SK-N-SH (cell line): ENCODE measurements around the gene TROAP. TPM values are rescaled to one million over a fixed set of nuclear protein-coding genes. Genes with fewer than 3 reads are reported as not detected.
"Not testable (repeated sequence)": the region's sequence is repeated elsewhere in the genome, so short reads cannot be mapped to it uniquely, and the experiment has no call there.

Experiments used
- CTCF ChIA-PET: fragments of 300-600, 350-600 bp; formaldehyde crosslinking; extraction: SDS; loops from one replicate; lab custom pipeline; 2021; lab: Yijun Ruan, JAX
- POLR2A ChIA-PET: fragments of 350-600 bp; sonication (Branson Sonifier 250); formaldehyde crosslinking; extraction: SDS; loops from one replicate; lab custom pipeline; 2020; ENCODE audit warnings: antibody characterized with exemption, inconsistent platforms; lab: Yijun Ruan, JAX
- DNase-seq: peaks from one replicate; pipeline ENCODE4 v3.0.0; 2012
- H2AFZ ChIP-seq: fragments of 200-600 bp; sonication (generic); 2 replicates; pipeline ENCODE4 v1.8.1; 2016; ENCODE audit warnings: antibody characterized with exemption, mild to moderate bottlenecking, low read depth
- H3F3A ChIP-seq: fragments of 200-600 bp; sonication (generic); replicated peaks from 2 replicates; pipeline ENCODE3; 2016; ENCODE audit warnings: antibody characterized with exemption, mild to moderate bottlenecking; ENCODE audit not compliant: insufficient read depth
- H3K27ac ChIP-seq, 2 experiments: fragments of 200-500 bp in 1 of 2; fragments of 200-600 bp in 1 of 2; sonication (Bioruptor generic) in 1 of 2; sonication (generic), shearing (Covaris generic) in 1 of 2; 2 replicates each; pipeline versions ENCODE4 v1.5.1 to v1.6.1; 2014 to 2016; ENCODE audit warnings: low read depth in 2 of 2, inconsistent platforms in 1 of 2, low read length in 1 of 2, mild to moderate bottlenecking in 1 of 2, mixed read lengths in 1 of 2
- H3K27me3 ChIP-seq: fragments of 200-600 bp; sonication (generic), shearing (Covaris generic); 2 replicates; pipeline ENCODE4 v1.6.1; 2016; ENCODE audit warnings: mixed run types; ENCODE audit not compliant: insufficient read depth
- H3K36me3 ChIP-seq, 2 experiments: fragments of 200-500 bp in 1 of 2; fragments of 200-600 bp in 1 of 2; sonication (Bioruptor generic) in 1 of 2; sonication (generic) in 1 of 2; replicated peaks in 1 of 2; 2 replicates each; pipeline versions ENCODE3 to v1.5.1; 2014 to 2016; ENCODE audit warnings: low read length in 1 of 2, mild to moderate bottlenecking in 1 of 2; ENCODE audit not compliant: insufficient read depth in 2 of 2, control insufficient read depth in 1 of 2
- H3K4me1 ChIP-seq, 2 experiments: fragments of 200-500 bp in 1 of 2; fragments of 200-600 bp in 1 of 2; sonication (Bioruptor generic) in 1 of 2; sonication (generic), shearing (Covaris generic) in 1 of 2; 2 replicates each; pipeline versions ENCODE4 v1.5.1 to v1.6.1; 2014 to 2016; ENCODE audit warnings: low read depth in 1 of 2, low read length in 1 of 2, mixed run types in 1 of 2; ENCODE audit not compliant: insufficient read depth in 2 of 2, control insufficient read depth in 1 of 2
- H3K4me2 ChIP-seq: fragments of 200-600 bp; sonication (generic), shearing (Covaris generic); 2 replicates; pipeline ENCODE4 v1.6.1; 2017; ENCODE audit warnings: mixed run types
- H3K4me3 ChIP-seq, 2 experiments: fragments of 200-500 bp in 1 of 2; fragments of 200-600 bp in 1 of 2; sonication (Bioruptor generic) in 1 of 2; sonication (generic), shearing (Covaris generic) in 1 of 2; 2 replicates each; pipeline versions ENCODE4 v1.5.1 to v1.8.1; 2014 to 2016; ENCODE audit warnings: low read depth in 2 of 2, inconsistent platforms in 1 of 2, low read length in 1 of 2, mild to moderate bottlenecking in 1 of 2, mixed read lengths in 1 of 2, moderate library complexity in 1 of 2
- H3K79me2 ChIP-seq: fragments of 200-600 bp; sonication (generic); 2 replicates; pipeline ENCODE4 v1.8.1; 2017; ENCODE audit warnings: mild to moderate bottlenecking; ENCODE audit not compliant: insufficient read depth
- H3K9ac ChIP-seq: fragments of 200-600 bp; sonication (generic); 2 replicates; pipeline ENCODE4 v1.6.1; 2017; ENCODE audit warnings: mixed run types
- H3K9me2 ChIP-seq: fragments of 200-600 bp; sonication (generic); 2 replicates; pipeline ENCODE4 v1.6.1; 2017; ENCODE audit warnings: mixed run types
- H3K9me3 ChIP-seq: fragments of 200-600 bp; sonication (generic); 2 replicates; pipeline ENCODE4 v1.6.1; 2017; ENCODE audit warnings: mixed run types, mild to moderate bottlenecking, moderate library complexity
- H4K20me1 ChIP-seq: fragments of 200-600 bp; sonication (generic); 2 replicates; pipeline ENCODE4 v1.6.1; 2017; ENCODE audit warnings: mild to moderate bottlenecking, mixed run types; ENCODE audit not compliant: insufficient read depth
- ELF1 ChIP-seq: IDR thresholded peaks from 2 replicates; pipeline ENCODE4 v1.4.0; 2012
- EZH2phosphoT487 ChIP-seq: fragments of 200-600 bp; sonication (generic); IDR thresholded peaks from 2 replicates; pipeline ENCODE4 v1.6.1; 2017; ENCODE audit warnings: low read depth, mixed run types, mild to moderate bottlenecking, antibody characterized with exemption, moderate library complexity, borderline replicate concordance
- FOSL2 ChIP-seq: IDR thresholded peaks from 2 replicates; pipeline ENCODE4 v1.4.0; 2012; ENCODE audit warnings: low read depth, mild to moderate bottlenecking, moderate library complexity, borderline replicate concordance
- FOXJ3 ChIP-seq: sonication (generic); formaldehyde crosslinking; IDR thresholded peaks from 2 replicates; pipeline ENCODE4 v1.5.1; 2020; ENCODE audit warnings: mild to moderate bottlenecking, missing genetic modification reagents
- FOXM1 ChIP-seq: IDR thresholded peaks from 2 replicates; pipeline ENCODE4 v1.4.0; 2012; ENCODE audit warnings: low read depth, mild to moderate bottlenecking
- GABPA ChIP-seq: IDR thresholded peaks from 2 replicates; pipeline ENCODE4 v1.4.0; 2012; ENCODE audit warnings: low read depth, mild to moderate bottlenecking
- GATA2 ChIP-seq: sonication (generic); formaldehyde crosslinking; IDR thresholded peaks from 2 replicates; pipeline ENCODE4 v1.5.0; 2020; ENCODE audit warnings: mild to moderate bottlenecking, missing genetic modification reagents
- IRF3 ChIP-seq: fragments of 150-350 bp; IDR thresholded peaks from 2 replicates; pipeline ENCODE4 v1.6.1; 2016; ENCODE audit warnings: mild to moderate bottlenecking, low read depth, low read length
- JUND ChIP-seq: IDR thresholded peaks from 2 replicates; pipeline ENCODE4 v1.4.0; 2012
- MAX ChIP-seq: IDR thresholded peaks from 2 replicates; pipeline ENCODE4 v1.4.0; 2012; ENCODE audit warnings: low read depth
- MXI1 ChIP-seq: IDR thresholded peaks from 2 replicates; pipeline ENCODE4 v1.6.1; 2012; ENCODE audit warnings: mild to moderate bottlenecking, low read depth, low read length, improper control_type of control experiment
- NFIC ChIP-seq: IDR thresholded peaks from 2 replicates; pipeline ENCODE4 v1.4.0; 2012; ENCODE audit warnings: borderline replicate concordance
- NRF1 ChIP-seq: IDR thresholded peaks from 2 replicates; pipeline ENCODE4 v1.6.1; 2012; ENCODE audit warnings: low read depth, mild to moderate bottlenecking, low read length
- POLR2AphosphoS5 ChIP-seq: IDR thresholded peaks from 2 replicates; pipeline ENCODE4 v1.6.1; 2012; ENCODE audit warnings: low read depth, low read length
- RAD21 ChIP-seq: IDR thresholded peaks from 2 replicates; pipeline ENCODE4 v1.6.1; 2012; ENCODE audit warnings: mild to moderate bottlenecking, low read length
- RCOR1 ChIP-seq: fragments of 150-350 bp; IDR thresholded peaks from 2 replicates; pipeline ENCODE4 v1.6.1; 2017; ENCODE audit warnings: antibody characterized with exemption, low read length
- RFX5 ChIP-seq: IDR thresholded peaks from 2 replicates; pipeline ENCODE4 v1.6.1; 2012; ENCODE audit warnings: mild to moderate bottlenecking, improper control_type of control experiment, low read length
- RXRA ChIP-seq: IDR thresholded peaks from 2 replicates; pipeline ENCODE4 v1.4.0; 2012; ENCODE audit warnings: low read depth, mild to moderate bottlenecking, borderline replicate concordance
- SIN3A ChIP-seq: IDR thresholded peaks from 2 replicates; pipeline ENCODE4 v1.6.1; 2012; ENCODE audit warnings: low read depth, mild to moderate bottlenecking, low read length, moderate library complexity, borderline replicate concordance
- SMC3 ChIP-seq: IDR thresholded peaks from 2 replicates; pipeline ENCODE4 v1.6.1; 2012; ENCODE audit warnings: low read depth, low read length, improper control_type of control experiment
- TAF1 ChIP-seq: IDR thresholded peaks from 2 replicates; pipeline ENCODE4 v1.6.1; 2012; ENCODE audit warnings: low read depth, mild to moderate bottlenecking, low read length, moderate library complexity, borderline replicate concordance
- TCF12 ChIP-seq: IDR thresholded peaks from 2 replicates; pipeline ENCODE4 v1.4.0; 2012
- TEAD4 ChIP-seq: IDR thresholded peaks from 2 replicates; pipeline ENCODE4 v1.4.0; 2012; ENCODE audit warnings: mild to moderate bottlenecking, borderline replicate concordance; ENCODE audit not compliant: insufficient read depth
- WGBS: methylation state at CpG from one replicate; pipeline ENCODE4 v1.1.6; 2017; ENCODE audit warnings: low lambda C conversion rate; 5-methylcytosine and 5-hydroxymethylcytosine counted together
- polyA plus RNA-seq, 3 experiments: library from polyadenylated mRNA; depleted of rRNA; stranded (reverse); fragments of >200 nt; gene quantifications; 2 replicates each; pipeline ENCODE4 v1.2.3, GENCODE V29; 2012
- TF ChIP-seq, protein P1 (sequence below): IDR thresholded peaks from 2 replicates; pipeline ENCODE4 v1.4.0; 2012; ENCODE audit warnings: low read depth, borderline replicate concordance
- TF ChIP-seq, protein P2 (sequence below): fragments of 200-600 bp; sonication (generic); IDR thresholded peaks from 2 replicates; pipeline ENCODE4 v1.6.1; 2017; ENCODE audit warnings: antibody characterized with exemption, mild to moderate bottlenecking, moderate library complexity

The TROAP gene
- polyA plus RNA-seq, 1 of the 3 experiments (the other 2 are of a cell fraction): 26.2 TPM

DNA sequence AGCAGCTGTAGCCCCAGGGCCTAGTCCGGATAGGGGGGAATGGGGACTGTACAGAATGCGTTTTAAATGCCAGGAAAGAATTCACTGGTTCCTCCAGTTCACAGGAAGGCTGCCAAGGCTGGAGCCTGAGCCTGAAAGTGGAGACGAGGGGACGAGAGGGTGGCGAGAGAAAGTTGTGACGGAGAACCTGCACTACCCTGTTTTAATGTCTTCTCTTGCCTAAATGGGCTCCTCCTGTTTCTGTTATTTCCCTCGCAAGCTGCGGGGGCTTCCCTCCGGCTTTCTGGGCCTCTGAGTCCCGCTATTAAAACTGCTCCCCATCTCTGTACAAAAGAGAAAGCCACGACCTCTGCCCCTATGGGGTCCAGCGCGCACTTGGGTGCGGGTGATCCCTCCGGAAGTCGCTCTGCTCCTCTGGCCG lies 9.4 kb downstream of the TROAP start (continued):
- no peak for TF ChIP-seq SIN3A
- no peak for TF ChIP-seq SMC3
- no peak for TF ChIP-seq TAF1
- TF ChIP-seq, protein P1, sequence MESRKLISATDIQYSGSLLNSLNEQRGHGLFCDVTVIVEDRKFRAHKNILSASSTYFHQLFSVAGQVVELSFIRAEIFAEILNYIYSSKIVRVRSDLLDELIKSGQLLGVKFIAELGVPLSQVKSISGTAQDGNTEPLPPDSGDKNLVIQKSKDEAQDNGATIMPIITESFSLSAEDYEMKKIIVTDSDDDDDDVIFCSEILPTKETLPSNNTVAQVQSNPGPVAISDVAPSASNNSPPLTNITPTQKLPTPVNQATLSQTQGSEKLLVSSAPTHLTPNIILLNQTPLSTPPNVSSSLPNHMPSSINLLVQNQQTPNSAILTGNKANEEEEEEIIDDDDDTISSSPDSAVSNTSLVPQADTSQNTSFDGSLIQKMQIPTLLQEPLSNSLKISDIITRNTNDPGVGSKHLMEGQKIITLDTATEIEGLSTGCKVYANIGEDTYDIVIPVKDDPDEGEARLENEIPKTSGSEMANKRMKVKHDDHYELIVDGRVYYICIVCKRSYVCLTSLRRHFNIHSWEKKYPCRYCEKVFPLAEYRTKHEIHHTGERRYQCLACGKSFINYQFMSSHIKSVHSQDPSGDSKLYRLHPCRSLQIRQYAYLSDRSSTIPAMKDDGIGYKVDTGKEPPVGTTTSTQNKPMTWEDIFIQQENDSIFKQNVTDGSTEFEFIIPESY: no peak
- no peak for TF ChIP-seq POLR2AphosphoS5
- TF ChIP-seq TEAD4: no peak
- no peak for TF ChIP-seq TCF12
- no peak for TF ChIP-seq FOSL2
- no peak for TF ChIP-seq ELF1
- TF ChIP-seq, all 33 proteins: peak for 0

DNA sequence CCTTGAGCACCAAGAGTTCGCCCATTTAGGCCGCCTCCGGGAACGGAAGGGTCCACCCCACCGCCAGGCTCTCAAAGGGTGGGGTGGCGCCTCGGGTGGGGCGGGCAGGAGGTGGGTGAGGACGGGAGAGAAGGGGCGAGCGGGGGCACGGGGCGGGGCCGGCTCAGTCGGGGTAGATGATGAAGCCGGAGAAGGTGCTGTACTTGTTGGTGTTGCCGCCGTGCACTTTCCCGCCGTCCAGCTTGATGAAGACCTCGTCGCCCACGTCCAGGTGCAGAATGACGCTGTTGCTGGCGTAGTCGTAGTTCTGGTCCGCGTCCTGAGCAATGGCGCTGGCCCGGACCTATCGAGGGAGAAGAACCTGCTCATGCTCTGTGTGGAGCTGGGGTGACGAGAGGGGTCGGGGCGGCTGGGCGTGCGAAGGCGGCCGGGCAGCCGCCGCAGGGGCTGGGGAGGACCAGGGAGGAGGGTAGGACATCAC lies 9.9 kb downstream of the TROAP start:
- no peak overlapping the region for H2AFZ ChIP-seq
- H3K4me2 ChIP-seq: no peak overlapping the region
- CTCF ChIA-PET: interaction anchor here (1.7 to 15.9 kb wide), 5 partner anchors 10 to 40 kb away, joined by 22 to 658 read pairs (median 54); partner anchors contain the start of genes DNAJC22, PRPH and TROAP
- peaks cover 9% of the 10 kb centered on the region for H3F3A ChIP-seq
- H3K9me2 ChIP-seq: no peaks in the 10 kb centered on the region
- H3K27me3 ChIP-seq: no peaks in the 10 kb centered on the region
- no peaks in the 10 kb centered on the region for H3K9me3 ChIP-seq
- no peak overlapping the region for H3K9ac ChIP-seq
- no peak overlapping the region for H3K4me3 ChIP-seq
- H3K4me1 ChIP-seq: peaks cover 0 to 3% of the 10 kb centered on the region in 2 experiments; a peak in 1 of 4 replicates
- 97% methylated on average over 40 of the region's 40 CpGs for WGBS
- POLR2A ChIA-PET: interaction anchor here (0.6 kb wide), 1 partner anchor 90 kb away, joined by 3 read pairs; no protein-coding TSS in a partner anchor
- H4K20me1 ChIP-seq: no peaks in the 10 kb centered on the region
- TF ChIP-seq, protein P2, sequence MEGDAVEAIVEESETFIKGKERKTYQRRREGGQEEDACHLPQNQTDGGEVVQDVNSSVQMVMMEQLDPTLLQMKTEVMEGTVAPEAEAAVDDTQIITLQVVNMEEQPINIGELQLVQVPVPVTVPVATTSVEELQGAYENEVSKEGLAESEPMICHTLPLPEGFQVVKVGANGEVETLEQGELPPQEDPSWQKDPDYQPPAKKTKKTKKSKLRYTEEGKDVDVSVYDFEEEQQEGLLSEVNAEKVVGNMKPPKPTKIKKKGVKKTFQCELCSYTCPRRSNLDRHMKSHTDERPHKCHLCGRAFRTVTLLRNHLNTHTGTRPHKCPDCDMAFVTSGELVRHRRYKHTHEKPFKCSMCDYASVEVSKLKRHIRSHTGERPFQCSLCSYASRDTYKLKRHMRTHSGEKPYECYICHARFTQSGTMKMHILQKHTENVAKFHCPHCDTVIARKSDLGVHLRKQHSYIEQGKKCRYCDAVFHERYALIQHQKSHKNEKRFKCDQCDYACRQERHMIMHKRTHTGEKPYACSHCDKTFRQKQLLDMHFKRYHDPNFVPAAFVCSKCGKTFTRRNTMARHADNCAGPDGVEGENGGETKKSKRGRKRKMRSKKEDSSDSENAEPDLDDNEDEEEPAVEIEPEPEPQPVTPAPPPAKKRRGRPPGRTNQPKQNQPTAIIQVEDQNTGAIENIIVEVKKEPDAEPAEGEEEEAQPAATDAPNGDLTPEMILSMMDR: no peak
- TF ChIP-seq EZH2phosphoT487: no peak
- TF ChIP-seq MAX: no peak
- TF ChIP-seq FOXJ3 (CRISPR knock-in tag): no peak
- no peak for TF ChIP-seq FOXM1
- TF ChIP-seq MXI1: no peak
- TF ChIP-seq TCF12: no peak
- no peak for TF ChIP-seq RAD21
- no peak for TF ChIP-seq IRF3
- no peak for TF ChIP-seq JUND
- no peak for TF ChIP-seq NRF1
- TF ChIP-seq GATA2: no peak
- TF ChIP-seq RXRA: no peak
- no peak for TF ChIP-seq SIN3A
- TF ChIP-seq RCOR1: no peak
- no peak for TF ChIP-seq POLR2AphosphoS5
- TF ChIP-seq NFIC: no peak
- no peak for TF ChIP-seq RFX5
- no peak for TF ChIP-seq SMC3
- no peak for TF ChIP-seq GABPA
- no peaks in the 10 kb centered on the region for H3K79me2 ChIP-seq
- peaks cover 0 to 13% of the 10 kb centered on the region in 2 experiments for H3K36me3 ChIP-seq
- DNase-seq: peak; percentile 26
- H3K27ac ChIP-seq: no peak overlapping the region

DNA sequence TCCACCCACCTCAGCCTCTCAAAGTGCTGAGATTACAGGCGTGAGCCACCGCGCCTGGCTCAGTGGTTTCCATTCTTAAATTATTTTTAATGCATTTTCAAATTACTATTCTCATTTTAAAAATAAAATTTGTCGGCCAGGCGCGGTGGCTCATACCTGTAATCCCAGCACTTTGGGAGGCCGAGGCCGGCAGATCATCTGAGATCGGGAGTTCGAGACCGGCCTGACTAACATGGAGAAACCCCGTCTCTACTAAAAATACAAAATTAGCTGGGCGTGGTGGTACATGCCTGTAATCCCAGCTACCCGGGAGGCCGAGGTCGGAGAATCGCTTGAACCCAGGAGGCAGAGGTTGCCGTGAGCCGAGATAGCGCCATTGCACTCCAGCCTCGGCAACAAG lies 10.7 kb downstream of the TROAP start:
- H3K9ac ChIP-seq, H2AFZ ChIP-seq, H3K27me3 ChIP-seq, DNase-seq, H3K4me1 ChIP-seq, H3F3A ChIP-seq, H3K9me2 ChIP-seq, H3K9me3 ChIP-seq, H3K79me2 ChIP-seq, H3K4me3 ChIP-seq, H3K4me2 ChIP-seq, H4K20me1 ChIP-seq, H3K27ac ChIP-seq: not testable (repeated sequence)
- WGBS: 95% methylated on average over 21 of the region's 21 CpGs
- ChIA-PET CTCF (interaction anchor here (4.8 to 15.9 kb wide), 4 partner anchors 9 to 40 kb away, joined by 40 to 658 read pairs (median 71); partner anchors contain the start of genes DNAJC22 and PRPH), POLR2A (interaction anchor here (0.6 to 2.0 kb wide), 2 partner anchors 11 to 91 kb away, joined by 3 to 6 read pairs; partner anchors contain the start of gene TROAP)
- peaks cover 0 to 13% of the 10 kb centered on the region in 2 experiments for H3K36me3 ChIP-seq
